ENCODE measurements around the gene SLC43A3.

Gene SLC43A3

DNA sequence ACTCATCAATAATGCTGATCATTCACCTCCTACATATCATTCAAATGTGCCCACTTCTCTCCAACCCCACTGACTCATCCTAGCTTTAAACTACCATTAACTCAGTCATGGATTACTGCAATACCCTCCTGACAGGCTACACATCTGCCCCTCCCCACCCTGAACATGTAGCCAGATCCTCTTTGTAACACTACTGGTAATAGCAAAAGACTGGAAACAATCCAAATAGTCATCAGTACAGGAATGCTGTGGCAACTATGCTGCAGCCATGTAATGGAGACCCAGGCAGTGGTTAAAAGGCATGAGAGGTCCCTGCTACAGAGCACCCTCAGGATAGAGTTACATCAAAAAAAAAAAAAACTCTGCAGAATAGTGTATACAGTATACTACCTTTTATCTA lies 16.6 kb downstream of the SLC43A3 start:
- H3K4me3 ChIP-seq (ENCODE audit: low read depth, low read length), result no peak overlapping the region
- TF ChIP-seq, protein P1, sequence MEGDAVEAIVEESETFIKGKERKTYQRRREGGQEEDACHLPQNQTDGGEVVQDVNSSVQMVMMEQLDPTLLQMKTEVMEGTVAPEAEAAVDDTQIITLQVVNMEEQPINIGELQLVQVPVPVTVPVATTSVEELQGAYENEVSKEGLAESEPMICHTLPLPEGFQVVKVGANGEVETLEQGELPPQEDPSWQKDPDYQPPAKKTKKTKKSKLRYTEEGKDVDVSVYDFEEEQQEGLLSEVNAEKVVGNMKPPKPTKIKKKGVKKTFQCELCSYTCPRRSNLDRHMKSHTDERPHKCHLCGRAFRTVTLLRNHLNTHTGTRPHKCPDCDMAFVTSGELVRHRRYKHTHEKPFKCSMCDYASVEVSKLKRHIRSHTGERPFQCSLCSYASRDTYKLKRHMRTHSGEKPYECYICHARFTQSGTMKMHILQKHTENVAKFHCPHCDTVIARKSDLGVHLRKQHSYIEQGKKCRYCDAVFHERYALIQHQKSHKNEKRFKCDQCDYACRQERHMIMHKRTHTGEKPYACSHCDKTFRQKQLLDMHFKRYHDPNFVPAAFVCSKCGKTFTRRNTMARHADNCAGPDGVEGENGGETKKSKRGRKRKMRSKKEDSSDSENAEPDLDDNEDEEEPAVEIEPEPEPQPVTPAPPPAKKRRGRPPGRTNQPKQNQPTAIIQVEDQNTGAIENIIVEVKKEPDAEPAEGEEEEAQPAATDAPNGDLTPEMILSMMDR (IDR thresholded peaks at IDR 0.05; ENCODE audit: borderline replicate concordance, insufficient read depth, low read depth, low read length), result no peak

DNA sequence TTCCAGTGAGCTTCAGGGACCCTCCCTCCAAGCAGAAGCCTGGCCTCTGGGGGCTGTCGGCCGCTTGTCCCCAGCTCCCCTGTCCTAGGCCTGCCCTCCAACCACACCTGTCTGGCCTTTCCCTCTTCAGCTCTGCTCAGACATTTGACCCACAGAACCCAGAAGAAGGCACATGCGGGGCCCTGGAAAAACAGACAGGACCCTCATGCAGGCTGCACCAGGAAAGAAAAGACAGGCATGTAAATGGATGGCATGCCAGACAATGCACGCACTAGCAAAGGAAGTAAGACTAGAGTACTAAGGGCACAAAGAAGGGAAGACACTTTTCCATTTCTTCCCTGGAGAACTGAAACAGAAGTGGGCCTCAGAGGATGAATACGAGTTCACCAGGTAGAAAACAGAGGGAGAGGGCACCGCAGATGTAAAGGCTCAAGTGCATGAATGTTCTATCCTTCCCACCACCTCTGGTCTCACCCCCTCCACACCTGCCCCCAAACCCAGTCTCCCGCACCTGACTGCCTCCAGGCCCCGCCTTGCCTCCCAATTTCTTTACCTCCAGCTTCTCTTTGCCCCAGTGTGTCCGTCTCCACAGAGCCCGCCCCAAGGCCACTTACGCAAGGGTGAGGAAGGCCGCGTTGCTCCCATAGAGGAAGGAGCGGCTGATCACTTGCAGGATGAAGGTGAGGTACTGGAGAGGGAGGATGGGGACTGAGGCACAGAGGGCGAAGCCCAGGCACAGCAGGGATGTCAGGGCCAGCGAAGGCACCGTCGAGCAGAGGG lies 17.4 kb downstream of the SLC43A3 start:
- H3K4me3 ChIP-seq (ENCODE audit: low read depth, low read length), result no peak overlapping the region
- TF ChIP-seq, protein P1 (IDR thresholded peaks at IDR 0.05; ENCODE audit: borderline replicate concordance, insufficient read depth, low read depth, low read length), result no peak

DNA sequence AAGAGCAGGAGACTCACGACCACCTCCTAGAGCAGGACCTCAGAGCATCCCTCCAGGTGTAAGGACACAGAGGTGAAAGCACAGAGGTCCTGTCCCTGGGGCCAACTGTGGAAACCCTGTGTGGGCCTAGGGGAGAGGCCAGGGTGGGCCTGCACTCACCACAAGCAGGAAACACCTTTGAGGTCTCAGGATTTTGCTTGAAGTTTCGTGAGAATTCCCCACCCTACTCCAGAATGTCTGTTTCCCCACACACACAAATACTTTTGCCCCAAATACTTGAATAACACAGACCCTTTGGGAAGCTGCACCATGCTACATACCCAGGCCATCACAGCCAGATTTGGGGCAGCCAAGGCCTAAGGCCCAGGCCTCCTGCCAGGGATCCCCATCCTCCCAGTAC lies 18.1 kb downstream of the SLC43A3 start:
- TF ChIP-seq, protein P1 (IDR thresholded peaks at IDR 0.05; ENCODE audit: borderline replicate concordance, insufficient read depth, low read depth, low read length), result no peak
- no peak overlapping the region for H3K4me3 ChIP-seq (ENCODE audit: low read depth, low read length)

DNA sequence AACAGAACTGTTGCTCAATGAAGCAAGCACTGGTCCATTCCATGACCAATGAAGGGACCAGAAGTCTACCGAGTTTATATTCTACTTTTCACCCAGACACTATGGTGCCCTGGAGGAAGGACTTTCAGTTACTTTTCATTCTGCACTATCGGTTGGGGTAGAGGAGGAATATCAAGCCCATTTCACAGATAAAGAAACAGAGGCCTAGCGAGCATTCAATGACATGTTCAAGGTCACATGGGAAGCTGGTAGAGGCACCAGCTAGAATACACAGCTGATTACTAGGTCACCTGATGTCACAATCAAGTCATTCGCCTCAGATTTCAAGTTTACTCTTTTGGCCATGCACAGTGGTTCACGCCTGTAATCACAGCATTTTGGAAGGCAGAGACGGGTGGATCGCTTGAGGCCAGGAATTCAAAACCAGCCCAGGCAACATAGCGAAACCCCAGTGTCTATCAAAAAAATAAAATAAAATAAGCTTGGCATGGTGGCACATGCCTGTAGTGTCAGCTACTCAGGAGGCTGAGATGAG lies 18.9 kb downstream of the SLC43A3 start:
- TF ChIP-seq, protein P1 (IDR thresholded peaks at IDR 0.05; ENCODE audit: borderline replicate concordance, insufficient read depth, low read depth, low read length), result no peak
- no peak overlapping the region for H3K4me3 ChIP-seq (ENCODE audit: low read depth, low read length)

DNA sequence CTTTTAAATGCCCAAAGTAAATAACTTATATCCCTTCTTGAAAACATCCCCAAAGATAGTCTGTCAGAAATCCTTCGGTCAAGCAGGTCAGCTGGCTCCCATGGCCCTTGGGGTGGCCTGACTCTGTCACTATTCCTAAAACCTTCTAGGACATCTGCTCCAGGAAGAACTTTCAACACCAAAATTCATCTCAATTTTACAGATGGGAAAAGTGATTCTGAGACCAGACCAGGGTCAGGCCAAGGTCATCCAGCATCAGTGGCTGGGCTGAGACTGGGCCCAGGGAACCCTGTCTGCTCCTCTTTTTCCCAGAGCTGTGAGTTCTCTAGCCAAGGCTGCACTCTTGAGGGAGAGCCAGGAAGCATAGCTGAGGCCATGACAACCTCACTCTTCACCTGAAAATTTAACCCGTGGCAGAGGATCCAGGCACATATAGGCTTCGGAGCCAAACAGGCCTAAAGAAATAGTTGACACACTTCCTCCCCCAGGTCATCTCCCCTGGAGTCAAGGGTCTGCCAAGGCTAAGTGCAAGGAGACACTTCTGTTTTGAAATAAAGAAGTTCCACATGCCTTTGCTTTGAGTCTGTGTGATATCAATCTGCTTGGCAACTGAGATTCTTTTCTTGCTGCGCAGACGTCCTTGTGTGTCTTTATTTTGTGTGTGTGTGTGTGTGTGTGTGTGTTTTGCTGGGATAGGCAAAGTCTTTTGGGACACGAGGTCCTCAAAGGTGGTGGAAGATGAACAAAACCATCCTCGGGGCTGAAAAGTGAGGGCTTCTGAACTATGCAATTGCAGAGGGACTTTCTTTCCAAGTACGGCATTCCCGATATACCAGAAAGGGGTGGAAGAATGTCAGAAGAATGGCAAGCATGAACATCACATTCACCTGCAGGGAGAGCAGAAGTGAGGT lies 19.7 kb downstream of the SLC43A3 start:
- TF ChIP-seq, protein P1 (IDR thresholded peaks at IDR 0.05; ENCODE audit: borderline replicate concordance, insufficient read depth, low read depth, low read length), result no peak
- no peak overlapping the region for H3K4me3 ChIP-seq (ENCODE audit: low read depth, low read length)

DNA sequence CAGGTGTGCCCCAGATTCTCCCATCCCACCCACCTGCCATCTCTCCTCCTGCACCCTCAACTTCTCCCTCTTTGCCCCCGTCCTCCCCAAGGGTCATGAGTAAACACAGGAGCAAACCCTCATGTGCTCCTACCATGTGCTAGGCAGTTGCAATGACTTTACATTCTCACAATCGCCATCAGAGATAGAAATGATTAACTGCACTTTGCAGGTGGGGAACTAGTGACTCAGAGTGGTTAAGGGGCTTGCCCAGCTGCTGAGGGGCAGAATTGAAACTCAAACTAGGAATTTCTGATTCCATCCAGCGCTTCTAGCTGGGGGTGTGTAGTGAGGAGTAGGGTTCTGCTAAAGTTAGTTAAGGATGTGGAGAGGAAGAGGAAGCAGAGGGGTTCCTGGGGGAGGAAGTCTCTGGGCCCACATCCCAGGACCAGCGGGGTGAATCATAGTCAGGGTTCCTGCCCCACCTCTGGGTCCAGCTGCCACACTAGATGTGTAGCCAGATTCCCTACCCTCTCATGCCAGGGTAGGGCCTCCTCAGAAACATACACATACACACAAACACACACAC lies 20.5 kb downstream of the SLC43A3 start:
- TF ChIP-seq, protein P1 (IDR thresholded peaks at IDR 0.05; ENCODE audit: borderline replicate concordance, insufficient read depth, low read depth, low read length), result no peak
- H3K4me3 ChIP-seq (ENCODE audit: low read depth, low read length), result no peak overlapping the region
